ENCODE measurements around the gene HOMER3. TPM values are rescaled to one million over a fixed set of nuclear protein-coding genes. Genes with fewer than 3 reads are reported as not detected.

HOMER3 gene
- total and polyA plus RNA-seq, 10 of the 15 experiments (the other 5 are each of a cell fraction or from before 2014, with no cell fraction given): 0.18 to 10.6 (median 0.50) TPM; not detected in 2

DNA sequence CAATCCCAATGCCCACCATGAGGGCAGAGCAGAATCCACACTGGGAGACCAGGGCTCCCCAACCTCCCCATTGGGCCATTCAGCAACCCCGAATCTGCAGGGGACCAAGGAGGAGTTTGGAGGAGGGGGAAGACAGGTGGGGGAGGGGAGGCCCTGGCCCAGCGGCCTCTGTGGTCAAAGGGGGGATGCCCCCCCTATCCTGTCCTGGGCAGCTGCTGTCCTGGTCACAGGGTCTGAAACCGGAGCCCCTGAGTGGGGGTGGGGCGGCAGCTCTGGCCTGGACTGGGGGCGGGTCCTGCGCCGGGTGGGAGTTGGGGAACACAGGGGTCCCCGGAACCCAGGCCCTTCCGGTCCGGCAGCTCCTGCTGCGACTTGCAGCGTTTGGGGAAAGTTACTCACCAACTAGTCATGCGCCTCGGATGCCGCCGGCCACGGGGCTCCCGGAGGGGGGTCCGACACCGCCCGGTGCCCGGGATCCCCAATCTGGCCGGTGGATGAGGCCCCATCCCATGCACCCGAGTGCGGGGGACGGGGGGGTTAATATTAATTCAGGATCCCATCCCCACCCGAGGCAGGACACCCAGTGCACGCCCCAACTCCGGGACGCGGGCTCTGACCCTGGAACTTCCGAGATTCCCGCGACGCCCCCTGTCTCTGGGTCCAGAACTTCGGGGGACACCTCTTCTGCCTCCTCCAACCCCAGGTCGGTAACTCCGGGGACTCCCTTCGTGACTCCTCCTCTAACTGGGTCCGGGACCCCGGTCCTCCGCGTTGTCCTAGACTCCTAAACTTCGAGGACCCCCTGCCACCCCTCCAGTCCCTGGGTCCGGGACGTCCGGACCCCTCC lies 872 bp downstream of the HOMER3 start (continued):
- TF ChIP-seq NFYB (IDR thresholded peaks at IDR 0.05; ENCODE audit: insufficient read depth, low read depth, low read length): no peak
- no peak for TF ChIP-seq MXI1 (IDR thresholded peaks at IDR 0.05; ENCODE audit: low read depth, low read length)
- TF ChIP-seq SUZ12 (IDR thresholded peaks at IDR 0.05; ENCODE audit: unreplicated experiment): peak; percentile 45
- no peak for TF ChIP-seq TARDBP (IDR thresholded peaks at IDR 0.05; ENCODE audit: borderline replicate concordance)
- TF ChIP-seq CHD4 (IDR thresholded peaks at IDR 0.05): no peak
- no peak for TF ChIP-seq IKZF2 (IDR thresholded peaks at IDR 0.05)
- TF ChIP-seq SP1 (IDR thresholded peaks at IDR 0.05; ENCODE audit: low read depth, low read length): no peak
- peak; percentile 27; the same call in 1 of the 2 replicates for TF ChIP-seq RUNX3 (IDR thresholded peaks at IDR 0.05; ENCODE audit: low read length)
- TF ChIP-seq BHLHE40 (IDR thresholded peaks at IDR 0.05; ENCODE audit: borderline replicate concordance in 1 of 2, low read depth in 2 of 2, low read length in 1 of 2): peak in 1 of 2 experiments; percentile 9; a peak in 1 of 4 replicates
- TF ChIP-seq, protein P1, sequence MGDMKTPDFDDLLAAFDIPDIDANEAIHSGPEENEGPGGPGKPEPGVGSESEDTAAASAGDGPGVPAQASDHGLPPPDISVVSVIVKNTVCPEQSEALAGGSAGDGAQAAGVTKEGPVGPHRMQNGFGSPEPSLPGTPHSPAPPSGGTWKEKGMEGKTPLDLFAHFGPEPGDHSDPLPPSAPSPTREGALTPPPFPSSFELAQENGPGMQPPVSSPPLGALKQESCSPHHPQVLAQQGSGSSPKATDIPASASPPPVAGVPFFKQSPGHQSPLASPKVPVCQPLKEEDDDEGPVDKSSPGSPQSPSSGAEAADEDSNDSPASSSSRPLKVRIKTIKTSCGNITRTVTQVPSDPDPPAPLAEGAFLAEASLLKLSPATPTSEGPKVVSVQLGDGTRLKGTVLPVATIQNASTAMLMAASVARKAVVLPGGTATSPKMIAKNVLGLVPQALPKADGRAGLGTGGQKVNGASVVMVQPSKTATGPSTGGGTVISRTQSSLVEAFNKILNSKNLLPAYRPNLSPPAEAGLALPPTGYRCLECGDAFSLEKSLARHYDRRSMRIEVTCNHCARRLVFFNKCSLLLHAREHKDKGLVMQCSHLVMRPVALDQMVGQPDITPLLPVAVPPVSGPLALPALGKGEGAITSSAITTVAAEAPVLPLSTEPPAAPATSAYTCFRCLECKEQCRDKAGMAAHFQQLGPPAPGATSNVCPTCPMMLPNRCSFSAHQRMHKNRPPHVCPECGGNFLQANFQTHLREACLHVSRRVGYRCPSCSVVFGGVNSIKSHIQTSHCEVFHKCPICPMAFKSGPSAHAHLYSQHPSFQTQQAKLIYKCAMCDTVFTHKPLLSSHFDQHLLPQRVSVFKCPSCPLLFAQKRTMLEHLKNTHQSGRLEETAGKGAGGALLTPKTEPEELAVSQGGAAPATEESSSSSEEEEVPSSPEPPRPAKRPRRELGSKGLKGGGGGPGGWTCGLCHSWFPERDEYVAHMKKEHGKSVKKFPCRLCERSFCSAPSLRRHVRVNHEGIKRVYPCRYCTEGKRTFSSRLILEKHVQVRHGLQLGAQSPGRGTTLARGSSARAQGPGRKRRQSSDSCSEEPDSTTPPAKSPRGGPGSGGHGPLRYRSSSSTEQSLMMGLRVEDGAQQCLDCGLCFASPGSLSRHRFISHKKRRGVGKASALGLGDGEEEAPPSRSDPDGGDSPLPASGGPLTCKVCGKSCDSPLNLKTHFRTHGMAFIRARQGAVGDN (IDR thresholded peaks at IDR 0.05): no peak
- TF ChIP-seq MEF2B (IDR thresholded peaks at IDR 0.05; ENCODE audit: partially characterized antibody, poor library complexity, severe bottlenecking): peak; percentile 57
- TF ChIP-seq NFIC (IDR thresholded peaks at IDR 0.05; ENCODE audit: low read depth, low read length): no peak

All from GM12878 (cell line).